Measurements from ENCODE around the gene ACER1.
"Not testable (repeated sequence)": the region's sequence is repeated elsewhere in the genome, so short reads cannot be mapped to it uniquely, and the experiment has no call there.

The ACER1 gene

DNA sequence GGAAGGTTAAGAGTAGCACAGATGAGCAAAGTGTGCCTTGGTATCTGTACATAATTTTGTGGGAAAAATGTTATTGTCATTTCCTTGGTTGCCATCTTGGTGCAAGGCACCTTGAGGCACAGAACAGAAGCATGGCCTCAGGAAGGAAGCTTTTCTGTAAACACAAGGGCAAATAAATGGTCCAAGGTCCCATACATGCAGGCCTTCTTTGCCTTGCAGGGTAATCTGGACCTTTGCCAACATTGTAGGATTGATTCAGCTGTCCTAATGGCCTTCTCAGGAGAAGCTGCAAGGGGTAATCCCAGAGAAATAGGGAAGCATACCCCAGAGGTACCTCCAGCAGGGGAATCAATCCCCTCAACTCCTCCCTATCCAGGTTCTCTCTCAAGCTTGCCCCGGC lies 44.7 kb downstream of the ACER1 start:
- no peak for DNase-seq (ENCODE audit: low spot score)

DNA sequence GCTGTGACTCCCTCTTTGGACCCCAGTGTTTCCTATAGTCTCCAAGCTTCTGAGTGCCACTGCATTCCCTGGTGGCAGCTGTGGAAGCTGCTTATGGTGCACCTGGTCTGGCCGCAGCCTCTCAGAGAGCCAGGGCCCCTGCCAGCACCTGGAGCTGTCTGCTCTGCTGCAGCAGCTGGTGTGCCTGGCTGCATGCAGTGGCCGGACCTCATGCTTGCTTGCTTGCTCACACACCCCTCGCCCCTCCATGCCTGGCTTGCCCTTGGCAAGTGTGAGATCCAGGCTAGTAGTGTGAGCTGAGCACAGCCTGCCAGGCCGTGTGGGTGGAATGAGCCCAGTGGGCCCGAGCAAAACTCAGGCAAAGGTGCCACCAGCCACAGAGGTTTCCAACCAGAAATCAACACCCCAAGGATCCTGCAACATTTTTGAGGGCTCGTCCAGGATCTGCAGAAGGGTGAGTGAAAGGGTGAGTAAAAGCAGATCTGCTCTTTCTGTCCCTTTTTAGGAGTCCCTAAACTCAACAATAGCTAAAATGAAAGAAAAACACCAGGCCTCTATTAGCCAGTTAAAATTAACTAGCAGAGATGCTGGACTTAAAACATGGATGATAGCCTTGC lies 46.0 kb downstream of the ACER1 start:
- DNase-seq (ENCODE audit: low spot score) = no peak

DNA sequence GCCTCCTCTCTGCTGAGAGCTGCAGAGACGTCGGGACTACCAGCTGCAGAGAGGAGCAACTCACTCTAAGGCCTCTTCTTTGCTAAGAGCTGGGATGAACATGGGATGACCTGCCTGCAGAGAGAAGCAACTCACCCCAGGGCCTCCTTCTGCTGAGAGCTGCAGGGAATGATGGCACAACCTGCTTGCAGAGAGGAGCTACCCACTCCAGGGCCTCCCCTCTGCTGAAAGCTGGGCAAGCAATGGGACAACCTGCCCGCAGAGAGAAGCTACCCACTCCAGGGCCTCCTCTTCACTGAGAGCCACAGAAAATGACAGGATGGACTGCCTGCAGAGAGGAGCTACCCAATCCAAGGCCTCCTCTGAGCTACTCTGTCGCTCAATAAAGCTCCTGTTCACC lies 46.7 kb downstream of the ACER1 start:
- no peak for DNase-seq (ENCODE audit: low spot score)

DNA sequence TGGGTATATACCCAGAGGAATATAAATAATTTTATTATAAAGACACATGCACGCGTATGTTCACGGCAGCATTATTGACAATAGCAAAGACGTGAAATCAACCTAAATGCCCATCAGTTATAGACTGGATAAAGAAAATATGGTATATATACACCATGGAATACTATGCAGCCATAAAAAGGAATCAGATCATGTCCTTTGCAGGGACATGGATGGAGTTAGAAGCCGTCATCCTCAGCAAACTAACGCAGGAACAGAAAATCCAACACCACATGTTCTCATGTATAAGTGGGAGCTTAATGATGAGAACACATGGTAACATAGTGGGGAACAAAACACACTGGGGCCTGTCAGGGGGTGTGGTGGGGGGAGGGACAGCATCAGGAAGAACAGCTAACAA lies 51.0 kb downstream of the ACER1 start:
- not testable (repeated sequence) for DNase-seq (ENCODE audit: low spot score)

DNA sequence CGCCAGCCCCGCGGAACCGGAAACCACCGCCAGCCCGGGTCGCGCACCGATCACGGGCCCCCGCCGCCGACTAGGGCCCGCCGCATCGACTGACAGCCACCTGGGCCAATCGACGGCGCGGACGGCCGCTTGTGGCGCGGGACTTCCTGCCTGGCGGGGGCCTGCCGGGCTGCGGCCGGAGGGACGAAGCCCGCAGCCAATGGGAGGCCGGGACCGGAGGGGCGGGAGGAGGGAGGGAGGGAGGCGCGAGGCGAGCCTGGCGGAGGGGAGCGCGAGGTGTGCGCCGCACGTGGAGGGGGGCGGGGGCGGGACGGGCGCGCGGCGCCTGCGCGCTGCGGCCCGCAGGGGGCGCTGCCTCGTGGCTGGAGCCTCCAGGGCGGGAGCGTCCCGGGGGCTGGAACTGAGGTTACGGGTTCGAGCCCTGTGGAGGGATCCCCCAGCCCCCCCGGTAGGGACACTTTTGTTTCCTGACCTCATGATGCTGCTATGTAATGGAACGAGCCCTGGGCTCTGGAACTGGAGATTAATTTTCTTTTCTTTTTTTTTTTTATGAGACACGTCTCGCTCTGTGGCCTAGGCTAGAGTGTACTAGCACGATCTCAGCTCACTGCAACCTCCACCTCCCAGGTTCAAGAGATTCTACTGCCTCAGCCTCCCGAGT lies 53.4 kb downstream of the ACER1 start, which contains the start of gene MLLT1:
MLLT1 (minus strand) TSS at position 45 of the 661 bp plus-strand sequence. CDS start 191 bp downstream, outside the sequence.
- peak; percentile 94 for DNase-seq (ENCODE audit: low spot score)

DNA sequence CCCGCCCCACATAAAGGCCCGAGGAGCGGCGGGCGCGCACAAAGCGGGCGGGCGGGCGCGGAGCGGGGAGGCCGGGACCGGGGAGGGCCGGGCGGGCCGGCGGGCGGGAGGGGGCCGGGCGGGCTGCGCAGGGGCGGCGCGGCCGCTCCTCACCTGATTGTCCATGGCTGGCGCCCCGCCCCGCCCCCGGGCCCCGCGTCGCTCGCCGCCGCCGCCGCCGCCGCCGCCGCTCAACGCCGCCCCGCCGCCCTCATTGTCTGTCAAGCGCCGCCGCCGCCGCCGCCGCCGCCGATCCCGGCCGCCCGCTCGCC lies 53.8 kb downstream of the ACER1 start:
- DNase-seq (ENCODE audit: low spot score) = no peak

DNA sequence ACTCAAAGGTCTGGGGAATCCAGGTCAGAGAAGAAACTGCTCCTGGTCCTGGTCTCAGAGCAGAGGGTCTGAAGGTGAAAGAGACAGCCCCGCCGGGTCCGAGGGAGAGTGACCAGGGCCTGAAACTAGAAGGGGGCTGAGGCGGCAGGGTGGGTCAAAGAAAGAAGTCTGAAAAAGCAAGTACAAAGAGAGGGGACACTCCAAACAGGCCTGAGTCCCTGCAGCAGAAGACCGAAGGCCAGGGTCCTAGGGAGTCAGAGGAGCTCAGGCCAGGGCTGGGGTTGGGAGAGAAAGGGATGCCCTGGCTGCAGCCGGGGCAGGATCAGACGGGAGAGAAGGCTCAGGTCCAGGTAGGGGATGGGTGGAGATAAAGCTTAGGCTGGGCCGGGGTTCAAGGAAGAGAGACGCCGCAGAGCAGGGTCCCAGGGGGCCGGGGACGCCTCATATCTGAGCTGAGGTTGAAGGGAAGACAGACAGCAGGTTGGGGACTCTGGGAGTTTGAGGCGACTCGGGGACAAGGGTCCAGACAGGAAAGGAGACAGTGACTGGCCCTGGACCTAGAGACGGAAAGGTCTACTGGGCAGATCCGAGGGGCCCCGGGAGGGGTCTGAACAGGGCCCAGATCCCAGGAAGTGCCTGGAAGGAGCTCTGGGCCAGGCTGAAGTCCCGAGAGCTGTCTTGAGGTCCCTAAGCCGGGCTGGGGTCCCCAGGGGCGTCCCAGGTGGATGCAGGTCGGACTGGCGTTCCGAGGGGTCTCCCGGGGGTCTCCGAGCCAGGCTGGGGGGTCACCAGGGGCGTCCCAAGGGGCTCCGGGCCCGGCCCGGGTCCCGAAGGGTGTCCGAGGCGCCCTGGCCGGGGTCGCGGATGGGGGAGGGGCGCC lies 54.4 kb downstream of the ACER1 start:
- no peak for DNase-seq (ENCODE audit: low spot score)

DNA sequence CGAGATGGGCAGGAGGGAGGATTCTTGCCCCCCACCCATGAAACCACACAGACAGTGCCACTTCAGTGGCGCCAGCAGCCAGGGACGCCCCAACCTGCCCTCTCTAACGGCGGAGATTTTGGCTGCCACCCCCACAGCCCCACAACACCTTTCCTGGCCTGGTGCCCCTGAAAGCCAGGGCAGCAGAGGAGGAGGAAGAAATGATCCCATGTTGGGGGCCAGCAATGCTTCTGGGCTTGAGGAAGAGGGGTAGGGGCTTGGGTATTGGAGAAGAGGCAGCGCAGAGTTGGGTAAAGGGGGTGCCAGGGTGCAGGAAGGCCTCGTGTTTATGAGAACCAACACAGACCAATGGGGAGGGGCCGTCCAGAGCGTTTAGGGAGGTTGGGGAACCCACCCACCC lies 55.4 kb downstream of the ACER1 start:
- DNase-seq (ENCODE audit: low spot score) = no peak

DNA sequence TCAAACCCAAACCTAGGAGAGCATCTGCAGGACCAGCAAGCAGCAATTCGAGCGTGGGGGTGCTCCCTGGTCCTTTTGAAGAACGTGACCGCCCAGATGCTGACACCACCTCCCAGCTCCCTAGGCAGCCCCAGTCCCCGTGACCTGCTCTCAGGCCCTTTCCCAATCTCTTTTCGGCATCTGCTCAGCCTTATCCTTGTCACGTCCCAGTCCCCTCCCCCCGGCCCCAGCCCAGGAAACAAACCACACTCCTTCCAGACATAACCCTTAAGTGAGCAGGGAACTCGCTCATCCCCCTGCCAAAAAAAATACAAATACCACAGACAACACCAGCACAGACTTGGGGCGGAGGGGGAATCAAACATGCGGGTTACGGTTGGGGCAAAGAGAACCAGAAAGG lies 57.0 kb downstream of the ACER1 start:
- DNase-seq (ENCODE audit: low spot score) = no peak

DNA sequence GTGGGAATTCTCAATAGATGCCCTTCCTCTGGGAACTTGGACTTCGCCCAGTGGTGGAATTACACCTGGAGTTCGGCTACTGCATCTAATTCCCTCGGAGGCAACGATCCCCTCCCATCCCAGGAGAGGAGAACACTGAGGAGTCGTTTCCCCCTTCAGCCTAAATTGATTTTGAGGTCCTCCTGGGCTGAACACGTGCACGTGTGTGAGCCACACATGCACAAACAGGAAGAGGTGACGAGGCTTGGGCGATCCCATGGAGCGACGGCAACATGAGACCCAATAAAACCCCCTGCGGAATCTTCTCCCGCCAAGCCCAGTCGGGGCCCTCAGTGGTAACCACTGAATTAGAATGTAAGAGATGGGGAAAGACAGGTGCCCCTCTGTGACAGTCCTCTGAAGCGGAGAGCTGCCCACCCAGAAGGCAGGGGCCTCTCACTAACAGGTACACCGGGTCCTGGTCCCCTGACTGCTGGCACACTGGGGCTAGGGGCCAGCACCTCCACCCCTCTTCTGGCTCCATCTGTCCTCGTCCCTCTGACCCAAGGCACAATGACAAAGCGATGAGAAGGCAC lies 58.2 kb downstream of the ACER1 start:
- no peak for DNase-seq (ENCODE audit: low spot score)

DNA sequence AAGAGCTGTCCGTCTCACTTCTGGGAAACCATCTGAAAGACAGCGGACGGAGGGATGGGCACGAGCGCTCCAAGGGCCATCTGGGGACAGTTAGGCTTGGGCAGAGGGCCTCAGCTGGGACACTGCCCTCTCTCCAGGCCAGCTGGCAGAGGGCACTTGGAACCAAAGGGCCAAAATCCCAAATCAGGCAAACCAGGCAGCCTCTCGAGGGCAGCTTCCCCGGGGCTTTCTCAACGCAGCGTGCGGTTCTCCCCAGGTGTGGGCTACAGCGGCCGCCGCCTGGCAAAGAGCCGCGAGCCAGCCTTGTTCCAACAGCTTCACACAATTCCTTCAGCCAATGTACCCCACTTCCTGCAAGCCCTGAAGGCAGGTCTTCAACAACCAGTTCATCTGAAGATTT lies 58.7 kb downstream of the ACER1 start:
- no peak for DNase-seq (ENCODE audit: low spot score)

DNA sequence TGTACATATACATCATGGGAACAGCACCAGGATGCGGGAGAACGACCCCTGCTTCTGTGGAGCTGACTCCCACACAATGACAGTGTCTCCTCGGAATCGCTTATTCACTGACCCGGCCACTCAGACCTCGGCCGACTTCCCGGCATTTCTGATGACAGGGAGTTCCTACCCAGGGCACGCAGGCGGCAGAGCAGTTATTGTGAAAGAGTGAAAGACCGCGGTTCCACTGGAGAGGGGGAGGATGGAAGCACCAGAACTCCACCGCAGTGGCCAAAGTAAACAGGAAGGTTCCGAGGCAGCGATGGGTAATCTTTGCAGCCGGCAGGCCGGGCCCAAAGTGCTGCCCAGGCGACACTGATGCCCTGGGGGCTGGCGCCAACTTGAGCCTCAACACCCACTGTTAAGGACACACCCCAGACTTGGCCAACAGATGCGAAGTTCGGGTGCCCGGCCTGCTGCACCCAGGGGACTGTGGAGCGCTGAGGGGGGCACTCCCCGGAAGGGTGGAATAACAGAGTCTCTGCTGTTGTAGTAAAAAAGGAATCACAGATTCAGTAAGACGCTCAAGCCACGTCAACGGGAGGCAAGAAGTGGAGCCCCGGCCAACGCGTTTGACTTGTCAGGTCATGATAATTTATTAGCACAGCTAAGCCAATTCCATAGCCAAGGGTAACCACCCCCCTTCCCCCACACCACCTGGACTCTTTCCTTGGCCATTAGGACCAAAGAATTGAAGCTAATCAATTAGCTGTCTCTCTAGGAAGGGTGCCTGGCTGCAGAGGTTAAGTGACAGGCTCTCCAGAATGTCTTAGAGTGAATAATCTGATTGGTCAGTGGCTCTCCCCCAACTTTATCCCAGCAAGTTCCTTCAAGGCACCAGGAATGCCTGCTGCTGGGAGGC lies 59.5 kb downstream of the ACER1 start:
- no peak for DNase-seq (ENCODE audit: low spot score)

DNA sequence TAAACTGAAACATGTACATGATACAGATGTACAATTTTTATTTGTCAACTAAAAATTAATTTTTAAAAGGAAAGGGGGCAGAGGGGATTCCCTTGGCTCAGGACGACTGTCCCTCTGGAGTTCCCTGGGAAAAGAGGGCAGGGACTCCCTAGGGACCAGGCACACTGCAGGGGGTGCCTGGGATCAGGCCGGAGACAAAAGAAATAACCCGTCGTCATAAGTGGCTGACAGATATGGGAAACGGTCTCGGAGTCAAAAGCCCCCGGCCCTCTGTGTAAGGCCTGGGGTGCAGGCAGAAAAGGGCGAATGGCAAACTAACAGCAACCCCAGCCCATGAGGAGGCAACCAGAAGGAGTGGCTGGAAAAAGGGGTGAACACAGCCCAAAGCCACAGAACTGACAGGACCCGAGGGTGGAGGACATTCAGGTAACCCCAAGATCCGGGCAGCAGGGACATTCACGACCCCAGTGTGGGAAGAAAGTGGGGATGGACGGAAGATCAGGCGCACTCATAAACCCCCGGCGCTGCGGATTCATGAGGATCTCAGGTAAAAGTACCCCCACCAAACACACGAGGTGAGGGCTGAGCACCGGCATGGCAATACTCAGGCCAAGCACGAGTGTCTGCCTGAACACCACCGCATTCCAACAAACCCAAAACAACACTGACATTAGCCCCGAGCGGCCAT lies 60.4 kb downstream of the ACER1 start:
- no peak for DNase-seq (ENCODE audit: low spot score)

DNA sequence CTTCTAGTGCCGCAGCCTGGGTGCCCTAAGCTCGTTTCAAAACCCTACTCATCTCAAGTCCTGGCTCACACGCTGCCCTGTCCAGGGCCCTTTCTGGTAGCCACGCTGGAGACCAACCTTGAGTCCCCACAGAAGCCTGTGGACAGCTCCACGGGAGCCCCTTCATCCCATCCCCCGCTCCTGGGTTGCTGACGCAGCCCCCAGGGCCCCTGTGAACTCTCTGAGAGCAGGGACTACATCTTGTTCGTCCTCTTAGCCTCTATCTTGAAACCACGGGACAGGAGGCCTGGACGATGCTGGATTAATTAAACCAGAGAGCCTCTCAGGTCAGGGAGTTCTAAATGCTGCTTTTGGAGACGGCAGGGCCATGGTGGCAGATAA lies 61.0 kb downstream of the ACER1 start:
- no peak for DNase-seq (ENCODE audit: low spot score)

DNA sequence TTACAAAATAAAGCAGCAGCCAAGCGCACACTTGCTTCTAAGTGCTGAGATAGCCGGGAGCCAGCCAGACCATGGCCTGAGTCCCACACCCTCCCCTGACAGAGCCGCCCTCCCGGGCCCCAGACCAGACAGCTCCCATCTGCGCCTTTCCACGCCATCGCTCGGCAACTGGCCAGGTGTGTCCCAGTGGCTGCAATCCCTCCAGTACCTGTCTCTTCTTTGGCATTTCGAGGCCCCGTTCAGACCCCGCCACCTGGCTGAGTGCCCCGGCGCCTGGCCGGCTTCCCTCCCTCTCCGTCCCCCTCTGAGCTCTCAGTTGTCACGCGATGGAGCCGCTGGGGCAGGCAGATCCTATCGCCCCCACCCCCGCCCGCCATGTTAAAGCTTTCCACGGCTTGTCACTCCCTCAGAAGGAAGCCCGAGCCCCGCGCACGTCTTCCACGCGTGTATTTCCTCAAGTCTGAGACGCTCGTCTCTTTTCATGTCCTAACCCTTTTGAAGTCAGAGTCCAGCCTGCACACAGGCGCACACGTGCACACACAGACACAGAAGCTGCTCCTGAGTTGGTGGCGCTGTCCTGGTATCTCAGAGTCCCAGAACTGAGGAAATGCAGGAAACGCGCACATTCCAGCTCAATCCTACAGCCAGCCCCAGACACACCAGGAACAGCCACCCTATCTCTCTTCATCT lies 61.5 kb downstream of the ACER1 start:
- DNase-seq (ENCODE audit: low spot score) = no peak

DNA sequence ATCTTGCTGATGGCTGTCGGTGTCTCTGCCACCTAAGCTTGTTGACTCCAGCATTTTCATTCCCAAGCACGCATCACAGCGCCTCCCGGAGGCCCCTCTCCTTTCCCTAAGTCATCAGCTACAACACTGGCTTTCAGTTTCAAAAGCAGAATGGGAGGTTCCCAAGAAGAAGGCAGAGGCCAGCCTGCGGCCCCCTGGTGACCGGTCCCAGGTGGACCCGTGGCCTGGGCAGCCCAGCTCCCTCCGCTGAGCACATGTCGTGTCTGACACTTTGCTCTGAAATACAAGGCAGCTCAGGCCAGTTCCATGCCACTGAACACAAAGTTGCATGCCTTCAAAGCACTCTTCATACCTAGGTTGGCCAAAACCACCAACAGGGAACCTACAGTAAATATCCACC lies 62.2 kb downstream of the ACER1 start:
- DNase-seq (ENCODE audit: low spot score) = no peak

DNA sequence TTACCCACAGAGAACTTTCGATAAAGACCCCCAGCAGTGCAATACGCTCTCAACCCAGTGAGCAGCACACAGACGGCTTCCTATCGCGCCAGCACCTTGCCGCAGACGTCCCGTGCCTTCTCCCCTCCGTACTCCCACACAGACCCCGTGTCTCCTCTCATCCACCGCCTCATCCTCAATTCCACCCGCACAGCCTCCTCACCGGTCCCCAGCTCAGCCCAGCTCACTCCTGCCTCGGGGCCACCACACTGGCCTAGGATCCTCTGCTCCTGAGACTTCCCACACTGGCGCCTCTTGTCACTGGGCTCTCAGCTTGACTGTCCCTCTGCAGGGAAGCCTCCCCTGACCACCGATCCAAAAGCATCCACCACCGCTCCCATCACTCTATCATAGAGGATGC lies 62.6 kb downstream of the ACER1 start:
- DNase-seq (ENCODE audit: low spot score) = no peak

DNA sequence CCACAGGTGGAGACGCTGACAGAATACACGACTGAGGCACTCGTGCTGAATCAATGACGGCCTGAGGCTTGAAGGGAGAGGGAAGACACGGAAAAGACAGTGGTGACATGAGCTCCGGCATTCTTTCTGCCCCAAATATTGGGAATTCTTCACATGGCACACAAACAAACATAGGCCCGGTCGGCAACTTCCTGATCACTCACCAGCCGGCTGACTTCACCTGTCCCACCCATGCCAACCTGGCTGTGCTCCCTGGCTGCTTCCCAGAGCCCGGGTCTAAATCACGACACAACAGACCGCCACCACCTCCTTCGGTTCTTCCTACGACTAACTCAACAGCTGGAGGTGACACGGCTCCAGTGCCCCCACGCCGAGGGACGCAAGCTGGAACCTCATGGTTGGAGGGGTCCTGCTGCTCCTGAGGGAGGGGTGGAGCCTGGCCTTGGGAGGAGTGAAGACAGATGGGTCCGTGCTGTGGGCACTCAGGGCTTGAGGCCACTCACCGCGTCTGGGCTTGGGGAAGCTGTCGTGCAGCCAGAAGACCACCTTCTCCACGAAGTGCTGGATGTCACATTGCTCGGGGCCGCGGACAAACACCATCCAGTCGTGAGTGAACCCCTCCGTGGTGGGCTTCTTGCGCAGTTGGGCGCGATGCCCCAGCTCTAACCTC lies 63.2 kb downstream of the ACER1 start:
- DNase-seq (ENCODE audit: low spot score) = no peak

DNA sequence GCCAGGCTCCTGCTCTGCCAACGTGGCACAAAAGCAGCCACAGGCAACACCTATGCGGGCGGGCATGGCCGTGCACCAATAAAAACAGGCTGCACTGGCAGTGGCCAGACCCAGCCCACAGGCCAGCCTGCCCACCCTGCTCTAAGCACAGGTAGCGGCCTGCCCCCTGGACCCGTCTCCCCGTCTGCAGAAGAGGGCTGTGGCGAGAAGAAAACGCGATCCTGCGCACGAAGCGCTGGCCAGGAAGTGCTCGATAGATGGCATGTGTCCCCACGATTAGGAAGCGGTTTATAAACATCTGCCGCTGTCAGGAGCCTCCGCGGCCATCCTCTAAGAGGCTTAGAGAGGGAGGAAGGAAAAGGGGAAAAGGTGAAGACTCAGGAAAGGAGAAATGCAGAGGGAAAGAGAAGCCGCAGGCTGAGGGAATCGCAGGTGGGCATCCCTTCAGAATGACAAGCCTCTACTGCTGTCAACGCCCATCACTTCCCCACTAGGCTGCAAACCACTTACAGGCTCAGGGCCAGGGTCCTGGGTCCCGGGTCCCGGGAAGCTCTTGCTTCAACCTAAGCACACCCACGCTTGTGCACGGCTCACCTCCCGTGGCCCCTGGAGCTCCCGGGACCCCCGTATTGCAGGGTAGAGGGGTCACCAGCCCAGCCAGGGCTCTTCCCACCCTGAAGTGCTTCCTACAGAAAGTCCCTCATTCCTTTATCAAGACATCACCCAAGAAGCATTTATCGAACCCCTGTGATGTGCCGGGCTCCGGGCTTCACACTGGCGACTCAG lies 64.1 kb downstream of the ACER1 start:
- no peak for DNase-seq (ENCODE audit: low spot score)
